ENCODE results near the gene HS3ST5.

GRCh38 chr6:114334237-114334636 lies 8.6 kb downstream of the HS3ST5 start:
- TF ChIP-seq POLR2A (IDR thresholded peaks at IDR 0.05; ENCODE audit: low read depth, low read length) (no peak), TAF1 (IDR thresholded peaks at IDR 0.05; ENCODE audit: low read depth, low read length) (no peak), SPI1 (IDR thresholded peaks at IDR 0.05; ENCODE audit: low read depth, low read length) (no peak), POLR2AphosphoS5 (IDR thresholded peaks at IDR 0.05; ENCODE audit: low read depth, low read length) (no peak)
